Spleen (tissue), 7 donors: Measurements from ENCODE around the gene NOS1AP.

Experiments used
- CTCF ChIP-seq, 11 experiments: fragments of 200-600 bp in 7 of 11; fragments of 450-650 bp in 4 of 11; sonication (generic) in 4 of 11; IDR thresholded peaks in 8 of 11; conservative IDR thresholded peaks in 3 of 11; 1 replicate in 7 of 11; 2 replicates in 4 of 11; pipeline versions ENCODE4 v1.4.0 to v1.8.0; 2016 to 2021; ENCODE audit warnings: antibody characterized with exemption in 11 of 11, inconsistent platforms in 4 of 11, mild to moderate bottlenecking in 1 of 11
- POLR2A ChIP-seq, 3 donors: fragments of 450-650 bp; IDR thresholded peaks; one replicate each; pipeline ENCODE4 v1.5.1; 2017; ENCODE audit warnings: antibody characterized with exemption in 3 of 3, mild to moderate bottlenecking in 1 of 3
- donor health status: DM: no; HTN: no; CAD: no; lungs with moderate emphysema.
- donor health status: DM: no; HTN: no; CAD: no.
- donor health status: DM: no; HTN: no; CAD: no.

GRCh38 chr1:162144268-162144667 lies 74.8 kb downstream of the NOS1AP start:
- TF ChIP-seq CTCF (IDR thresholded peaks at IDR 0.05 in 8 of 11, conservative IDR thresholded peaks at IDR 0.05 in 3 of 11), result no peak
- TF ChIP-seq POLR2A (IDR thresholded peaks at IDR 0.05), result no peak
